CD4-positive, alpha-beta T cell treated with Interleukin-6 for 4 hours (primary cell): ENCODE data around the gene SLC16A11.
"Not testable (repeated sequence)": the region's sequence is repeated elsewhere in the genome, so short reads cannot be mapped to it uniquely, and the experiment has no call there.

Experiments used
- DNase-seq: peaks from one replicate; pipeline ENCODE4 v3.0.0-alpha.2; 2020; ENCODE audit warnings: mixed read lengths

SLC16A11 gene

GRCh38 chr17:7058831-7059447, 15.0 kb upstream of the SLC16A11 start:
- no peak for DNase-seq

- DNase-seq = no peak
Observed at GRCh38 chr17:7056386-7056785, 12.5 kb upstream of the SLC16A11 start.

- not testable (repeated sequence) for DNase-seq
Observed at GRCh38 chr17:7050583-7050982, 6.7 kb upstream of the SLC16A11 start.

GRCh38 chr17:7048968-7049367, 5.1 kb upstream of the SLC16A11 start:
- DNase-seq = no peak

GRCh38 chr17:7047566-7047965, 3.7 kb upstream of the SLC16A11 start:
- DNase-seq = no peak

- peak; percentile 77 for DNase-seq
Observed at GRCh38 chr17:7046725-7047397, 3.0 kb upstream of the SLC16A11 start.

- peak; percentile 64 for DNase-seq
Observed at GRCh38 chr17:7046127-7046724, 2.3 kb upstream of the SLC16A11 start.

GRCh38 chr17:7045492-7046126, 1.7 kb upstream of the SLC16A11 start:
- DNase-seq = peak; percentile 55

- no peak for DNase-seq
Observed at GRCh38 chr17:7043182-7043496, 753 bp downstream of the SLC16A11 start.

- peak; percentile 53 for DNase-seq
Observed at GRCh38 chr17:7042501-7043181, 1.3 kb downstream of the SLC16A11 start.

GRCh38 chr17:7041607-7042500, 2.0 kb downstream of the SLC16A11 start:
- no peak for DNase-seq

- no peak for DNase-seq
Observed at GRCh38 chr17:7039832-7040231, 4.1 kb downstream of the SLC16A11 start.

GRCh38 chr17:7038025-7038862, 5.6 kb downstream of the SLC16A11 start:
- no peak for DNase-seq

- peak; percentile 99 for DNase-seq
Observed at GRCh38 chr17:7035591-7036368, 8.1 kb downstream of the SLC16A11 start, which contains the start of gene SLC16A13. Gene SLC16A13 (plus strand): TSS chr17:7036015. CDS start chr17:7036383, 368 bp downstream.

GRCh38 chr17:7034955-7035590, 8.8 kb downstream of the SLC16A11 start:
- DNase-seq = peak; percentile 59

- DNase-seq = peak; percentile 63
Observed at GRCh38 chr17:7029659-7030058, 14.2 kb downstream of the SLC16A11 start.

- no peak for DNase-seq
Observed at GRCh38 chr17:7029096-7029495, 14.8 kb downstream of the SLC16A11 start.

GRCh38 chr17:7027335-7027734, 16.6 kb downstream of the SLC16A11 start:
- no peak for DNase-seq

GRCh38 chr17:7026471-7027115, 17.3 kb downstream of the SLC16A11 start:
- DNase-seq = no peak
